PC-3 (cell line): ENCODE results near the gene RPS6KA6. TPM values are rescaled to one million over a fixed set of nuclear protein-coding genes. Genes with fewer than 3 reads are reported as not detected.

Source experiments
- ATAC-seq: fragments of 200-7000 bp; cut with Tn5 transposase; 2 replicates; pipeline ENCODE4 v1.9.1; 2020; ENCODE audit warnings: mild to moderate bottlenecking, moderate library complexity
- BruUV-seq: library from RNA; stranded (reverse); fragments of 400-500 nt; replicated peaks from 2 replicates; lab custom pipeline; 2021; lab: Mats Ljungman, UMichigan
- CTCF ChIA-PET: fragments of 300-600 bp; sonication (Branson Sonifier 250); formaldehyde crosslinking; loops from one replicate; lab custom pipeline; 2022; ENCODE audit warnings: antibody characterized with exemption; lab: Charles Lee
- POLR2A ChIA-PET: fragments of 300-600 bp; sonication (Branson Sonifier 250); formaldehyde crosslinking; loops from one replicate; lab custom pipeline; 2022; ENCODE audit warnings: antibody characterized with exemption; ENCODE audit not compliant: unreplicated experiment; lab: Charles Lee
- DNase-seq: peaks from one replicate; pipeline ENCODE4 v3.0.0-alpha.2; 2015
- H2AFZ ChIP-seq: fragments of 300-600 bp; sonication (generic); 2 replicates; pipeline ENCODE4 v1.6.0; 2016; ENCODE audit warnings: antibody characterized with exemption, low read length
- H3F3A ChIP-seq: fragments of 300-600 bp; sonication (generic); one replicate; pipeline ENCODE4 v1.6.0; 2017; ENCODE audit warnings: antibody characterized with exemption, low read length, control low read depth, mild to moderate bottlenecking; ENCODE audit not compliant: unreplicated experiment
- H3K27ac ChIP-seq: fragments of 300-600 bp; sonication (generic); 2 replicates; pipeline ENCODE4 v1.5.1; 2016; ENCODE audit warnings: mild to moderate bottlenecking, low read length
- H3K27me3 ChIP-seq: fragments of 300-600 bp; sonication (generic); 2 replicates; pipeline ENCODE4 v1.6.1; 2016; ENCODE audit warnings: low read length, mixed read lengths
- H3K36me3 ChIP-seq: fragments of 300-600 bp; sonication (generic); 2 replicates; pipeline ENCODE4 v1.6.1; 2016; ENCODE audit warnings: low read depth, mixed run types, low read length, mixed read lengths
- H3K4me1 ChIP-seq: fragments of 300-600 bp; sonication (generic); 2 replicates; pipeline ENCODE4 v1.5.1; 2016; ENCODE audit warnings: low read length; ENCODE audit not compliant: insufficient read depth
- H3K4me2 ChIP-seq: fragments of 300-600 bp; sonication (generic); 2 replicates; pipeline ENCODE4 v1.6.0; 2016; ENCODE audit warnings: low read length
- H3K4me3 ChIP-seq: fragments of 300-600 bp; sonication (generic); 2 replicates; pipeline ENCODE4 v1.5.1; 2016; ENCODE audit warnings: mild to moderate bottlenecking, low read length, mixed read lengths
- H3K79me2 ChIP-seq: fragments of 300-600 bp; sonication (generic); 2 replicates; pipeline ENCODE4 v1.6.1; 2017; ENCODE audit warnings: low read length, mixed read lengths
- H3K9ac ChIP-seq: fragments of 300-600 bp; sonication (generic); 2 replicates; pipeline ENCODE4 v1.6.0; 2016; ENCODE audit warnings: mild to moderate bottlenecking, low read length
- H3K9me2 ChIP-seq: fragments of 300-600 bp; sonication (generic); replicated peaks from 2 replicates; pipeline ENCODE4 v1.6.1; 2016; ENCODE audit warnings: mixed run types, low read length, mixed read lengths
- H3K9me3 ChIP-seq: fragments of 300-600 bp; sonication (generic); 2 replicates; pipeline ENCODE4 v1.6.1; 2016; ENCODE audit warnings: low read length, mixed read lengths
- H4K20me1 ChIP-seq: fragments of 300-600 bp; sonication (generic); 2 replicates; pipeline ENCODE4 v1.6.1; 2016; ENCODE audit warnings: low read length, mixed read lengths
- EZH2 ChIP-seq: fragments of 300-600 bp; sonication (generic); IDR thresholded peaks from one replicate; pipeline ENCODE4 v1.6.1; 2017; ENCODE audit warnings: antibody characterized with exemption, mild to moderate bottlenecking, low read length; ENCODE audit not compliant: unreplicated experiment
- EZH2phosphoT487 ChIP-seq: fragments of 300-600 bp; sonication (generic); IDR thresholded peaks from 2 replicates; pipeline ENCODE4 v1.6.1; 2018; ENCODE audit warnings: mild to moderate bottlenecking, antibody characterized with exemption, low read length, borderline replicate concordance
- intact Hi-C: fragments of 100-400 bp; cut with micrococcal nuclease; formaldehyde crosslinking; loops from 2 replicates; pipeline ENCODE4 v1.9.0; 2023
- total RNA-seq: library from RNA; depleted of rRNA; stranded (reverse); fragments of >200 nt; gene quantifications from 2 replicates; pipeline ENCODE4 v1.2.3, GENCODE V29; 2014
- TF ChIP-seq, protein P1 (sequence below): fragments of 300-600 bp; sonication (generic); conservative IDR thresholded peaks from 2 replicates; pipeline ENCODE4 v1.5.1; 2017; ENCODE audit warnings: antibody characterized with exemption, low read depth, mild to moderate bottlenecking, low read length

RPS6KA6 gene
- total RNA-seq, 1 experiment from 2014 or later, result 3.6 TPM

DNA sequence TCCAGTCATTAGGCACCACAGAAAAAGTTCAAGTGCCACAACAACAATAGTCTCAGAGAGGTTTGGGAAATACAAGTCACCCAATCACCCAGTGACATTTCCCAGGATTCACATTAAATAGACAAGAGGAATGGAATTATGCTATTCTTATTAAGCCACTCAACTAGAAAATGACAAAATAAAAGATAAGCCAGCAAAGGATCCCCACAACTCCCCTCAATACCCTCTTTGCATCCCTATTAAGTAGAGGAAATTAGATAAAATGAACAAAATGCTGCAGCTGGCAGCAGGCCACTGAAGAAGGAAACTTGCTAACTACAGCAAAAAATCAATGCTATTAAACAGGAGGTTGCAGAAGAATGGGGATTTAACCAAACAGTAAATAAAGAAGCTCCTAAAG lies 35.3 kb upstream of the RPS6KA6 start:
- Histone ChIP-seq H3K4me3 (no peak overlapping the region), H3K27me3 (no peaks in the 10 kb centered on the region), H3F3A (no peaks in the 10 kb centered on the region), H3K9me3 (no peaks in the 10 kb centered on the region), H3K27ac (no peak overlapping the region), H3K36me3 (no peaks in the 10 kb centered on the region), H3K4me2 (no peak overlapping the region), H3K9ac (no peak overlapping the region), H4K20me1 (no peaks in the 10 kb centered on the region), H3K4me1 (no peaks in the 10 kb centered on the region), H2AFZ (no peak overlapping the region), H3K79me2 (no peaks in the 10 kb centered on the region), H3K9me2 (no peaks in the 10 kb centered on the region)
- no TSS peak for BruUV-seq
- TF ChIP-seq EZH2 (no peak), EZH2phosphoT487 (no peak)
- TF ChIP-seq, protein P1, sequence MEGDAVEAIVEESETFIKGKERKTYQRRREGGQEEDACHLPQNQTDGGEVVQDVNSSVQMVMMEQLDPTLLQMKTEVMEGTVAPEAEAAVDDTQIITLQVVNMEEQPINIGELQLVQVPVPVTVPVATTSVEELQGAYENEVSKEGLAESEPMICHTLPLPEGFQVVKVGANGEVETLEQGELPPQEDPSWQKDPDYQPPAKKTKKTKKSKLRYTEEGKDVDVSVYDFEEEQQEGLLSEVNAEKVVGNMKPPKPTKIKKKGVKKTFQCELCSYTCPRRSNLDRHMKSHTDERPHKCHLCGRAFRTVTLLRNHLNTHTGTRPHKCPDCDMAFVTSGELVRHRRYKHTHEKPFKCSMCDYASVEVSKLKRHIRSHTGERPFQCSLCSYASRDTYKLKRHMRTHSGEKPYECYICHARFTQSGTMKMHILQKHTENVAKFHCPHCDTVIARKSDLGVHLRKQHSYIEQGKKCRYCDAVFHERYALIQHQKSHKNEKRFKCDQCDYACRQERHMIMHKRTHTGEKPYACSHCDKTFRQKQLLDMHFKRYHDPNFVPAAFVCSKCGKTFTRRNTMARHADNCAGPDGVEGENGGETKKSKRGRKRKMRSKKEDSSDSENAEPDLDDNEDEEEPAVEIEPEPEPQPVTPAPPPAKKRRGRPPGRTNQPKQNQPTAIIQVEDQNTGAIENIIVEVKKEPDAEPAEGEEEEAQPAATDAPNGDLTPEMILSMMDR, result no peak
- DNase-seq, result no peak
- ChIA-PET POLR2A (no interaction called here), CTCF (no interaction called here)
- no peak for ATAC-seq
- intact Hi-C loops, result no loop called here

DNA sequence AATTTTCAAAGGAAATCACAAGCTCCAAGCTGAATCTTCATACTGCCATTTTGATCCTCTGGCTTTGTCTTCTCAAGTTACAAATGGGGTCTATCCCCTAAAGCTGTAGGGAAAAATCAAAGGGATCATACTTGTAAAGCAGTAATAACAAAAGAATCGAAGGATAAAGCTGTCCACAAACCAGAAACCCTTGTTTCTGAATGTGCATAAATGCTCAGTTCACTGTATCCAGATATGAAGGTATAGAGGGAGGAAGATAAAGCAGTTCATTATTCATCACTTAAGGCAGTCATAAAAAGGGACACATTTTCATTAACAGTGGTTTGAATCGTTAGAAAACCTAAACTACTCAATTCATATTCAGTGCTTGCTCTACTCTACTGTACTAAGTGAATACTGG lies 33.2 kb upstream of the RPS6KA6 start:
- TF ChIP-seq, protein P1, result no peak
- TF ChIP-seq EZH2, result no peak
- no peak for TF ChIP-seq EZH2phosphoT487
- ChIA-PET POLR2A (no interaction called here), CTCF (no interaction called here)
- ATAC-seq (no peak), DNase-seq (no peak)
- intact Hi-C loops, result no loop called here
- Histone ChIP-seq H3K4me2 (no peak overlapping the region), H3K4me3 (no peak overlapping the region), H3K9ac (no peak overlapping the region), H3K4me1 (no peaks in the 10 kb centered on the region), H3K79me2 (no peaks in the 10 kb centered on the region), H2AFZ (no peak overlapping the region), H4K20me1 (no peaks in the 10 kb centered on the region), H3K9me3 (no peaks in the 10 kb centered on the region), H3K27me3 (no peaks in the 10 kb centered on the region), H3K27ac (no peak overlapping the region), H3F3A (no peaks in the 10 kb centered on the region), H3K9me2 (no peaks in the 10 kb centered on the region), H3K36me3 (no peaks in the 10 kb centered on the region)
- no TSS peak for BruUV-seq

DNA sequence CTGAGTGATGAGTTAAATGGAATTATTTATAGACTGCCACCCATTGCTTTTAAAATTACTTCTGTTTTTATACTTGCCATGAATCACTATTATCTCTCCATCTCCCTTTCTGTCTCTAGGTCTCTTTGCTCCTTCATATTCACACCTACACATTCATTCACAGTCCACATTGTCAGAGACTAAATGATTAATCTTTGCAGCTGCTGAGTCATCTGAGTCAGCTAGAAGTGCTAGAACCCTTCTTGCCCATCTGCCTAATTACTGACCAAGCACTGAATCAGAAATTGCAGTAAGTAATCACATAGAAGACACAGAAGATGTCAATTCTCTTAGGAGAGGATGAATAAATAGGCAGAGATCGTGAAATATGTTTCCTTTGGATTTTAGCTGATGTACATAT lies 31.6 kb upstream of the RPS6KA6 start:
- Histone ChIP-seq H3K4me2 (no peak overlapping the region), H3K4me3 (no peak overlapping the region), H3K79me2 (no peaks in the 10 kb centered on the region), H3F3A (no peaks in the 10 kb centered on the region), H3K27me3 (no peaks in the 10 kb centered on the region), H3K9me2 (no peaks in the 10 kb centered on the region), H3K4me1 (no peaks in the 10 kb centered on the region), H3K9me3 (no peaks in the 10 kb centered on the region), H4K20me1 (no peaks in the 10 kb centered on the region), H3K27ac (no peak overlapping the region), H2AFZ (no peak overlapping the region), H3K9ac (no peak overlapping the region), H3K36me3 (no peaks in the 10 kb centered on the region)
- DNase-seq (no peak), ATAC-seq (no peak)
- BruUV-seq, result no TSS peak
- TF ChIP-seq EZH2phosphoT487 (no peak), EZH2 (no peak)
- TF ChIP-seq, protein P1, result no peak
- CTCF ChIA-PET, result no interaction called here
- intact Hi-C loops, result no loop called here
- POLR2A ChIA-PET, result no interaction called here
